HG03571 (cell line): ENCODE results near the gene CDH4.
"Not testable (repeated sequence)": the region's sequence is repeated elsewhere in the genome, so short reads cannot be mapped to it uniquely, and the experiment has no call there.

Experiments used
- ATAC-seq: cut with Tn5 transposase; IDR thresholded peaks from one replicate; pipeline ENCODE4 v1.9.1; 2021; ENCODE audit not compliant: unreplicated experiment

CDH4 gene

GRCh38 chr20:61939691-61940360 lies 687.8 kb downstream of the CDH4 start:
- ATAC-seq: no peak

GRCh38 chr20:61940491-61940890 lies 688.4 kb downstream of the CDH4 start:
- no peak for ATAC-seq

DNA sequence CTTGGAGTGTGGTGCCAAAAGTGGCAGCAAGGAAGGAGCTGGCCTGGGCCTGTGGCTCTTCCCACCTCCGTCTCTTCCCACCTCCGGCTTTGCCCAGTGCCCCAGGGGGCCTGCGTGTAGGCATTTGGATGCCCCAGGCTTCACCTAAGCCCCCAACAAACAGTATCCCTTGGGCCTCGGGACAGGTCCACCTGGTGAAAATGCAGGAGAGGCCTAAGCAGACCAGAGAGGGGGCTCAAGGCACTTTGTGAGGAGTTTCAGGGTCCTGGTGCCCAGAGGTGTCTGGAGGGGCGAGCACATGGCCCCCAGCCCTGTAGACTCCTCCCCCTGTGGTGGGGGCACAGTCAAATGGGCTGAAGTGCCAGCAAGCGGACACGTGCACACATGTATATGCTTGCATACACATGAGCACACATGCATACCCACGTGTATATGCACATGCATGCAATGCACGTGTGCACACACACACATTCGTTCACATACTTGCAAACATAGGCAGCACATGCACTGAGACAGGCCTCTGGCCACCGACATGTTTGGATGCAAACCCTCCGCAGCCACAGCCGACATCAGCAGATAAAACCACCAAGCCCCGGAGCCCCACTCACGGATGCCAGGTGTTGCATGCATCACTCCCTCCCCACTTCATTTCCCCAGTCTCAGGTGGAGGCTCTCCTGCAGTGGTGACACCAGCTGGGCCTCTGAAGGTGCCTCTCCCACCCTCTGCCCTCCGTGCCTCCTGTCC lies 689.1 kb downstream of the CDH4 start:
- ATAC-seq: no peak

DNA sequence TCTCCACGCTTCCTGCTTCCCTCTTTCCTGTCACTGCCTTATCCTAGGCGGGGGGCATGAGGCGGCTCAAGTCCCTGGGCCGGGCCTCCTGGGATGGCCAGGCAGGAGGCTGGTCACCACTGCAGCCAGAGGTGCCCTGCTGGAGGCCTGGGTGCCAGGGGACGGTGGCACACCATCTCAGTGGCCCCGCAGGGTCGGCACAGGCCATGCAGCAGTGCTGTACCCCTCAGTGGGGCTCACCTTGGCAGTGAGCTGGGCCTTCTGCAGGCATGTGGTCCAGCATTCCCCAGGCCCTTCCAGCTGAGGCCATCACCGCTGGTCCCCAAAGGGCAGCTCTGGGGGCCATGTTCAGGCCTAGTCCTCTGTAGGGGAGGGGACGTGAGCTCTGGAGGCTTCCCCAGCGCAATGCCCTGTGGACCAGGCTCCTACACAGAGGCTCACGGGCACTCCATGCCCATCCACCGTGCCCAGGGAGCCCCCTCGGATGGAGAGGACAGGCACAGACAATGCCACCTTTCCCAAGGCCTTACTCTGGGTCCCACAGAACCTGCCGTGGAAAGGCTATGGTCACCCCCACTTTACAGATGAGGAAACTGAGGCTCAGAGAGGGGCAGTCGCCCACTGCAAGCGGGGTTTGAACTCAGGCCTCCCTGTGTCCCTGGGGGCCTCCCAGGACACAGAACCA lies 689.8 kb downstream of the CDH4 start:
- ATAC-seq: no peak

- no peak for ATAC-seq
These were observed 690.5 kb downstream of the CDH4 start for GRCh38 chr20:61942526-61942925.

DNA sequence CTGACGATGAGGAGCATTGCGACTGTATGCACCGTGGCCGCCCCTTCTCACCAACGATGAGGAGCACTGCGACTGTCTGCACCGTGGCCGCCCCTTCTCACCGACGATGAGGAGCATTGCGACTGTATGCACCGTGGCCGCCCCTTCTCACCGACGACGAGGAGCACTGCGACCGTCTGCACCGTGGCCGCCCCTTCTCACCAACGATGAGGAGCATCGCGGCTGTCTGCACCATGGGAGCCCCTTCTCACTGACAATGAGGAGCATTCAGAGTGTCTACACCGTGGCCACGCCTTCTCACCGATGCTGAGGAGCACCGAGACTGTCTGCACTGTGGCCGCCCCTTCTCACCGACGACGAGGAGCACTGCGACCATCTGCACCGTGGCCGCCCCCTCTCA lies 692.9 kb downstream of the CDH4 start:
- not testable (repeated sequence) for ATAC-seq

- not testable (repeated sequence) for ATAC-seq
These were observed 693.4 kb downstream of the CDH4 start for GRCh38 chr20:61945495-61945894.

GRCh38 chr20:61948056-61948455 lies 696.0 kb downstream of the CDH4 start:
- ATAC-seq: not testable (repeated sequence)

DNA sequence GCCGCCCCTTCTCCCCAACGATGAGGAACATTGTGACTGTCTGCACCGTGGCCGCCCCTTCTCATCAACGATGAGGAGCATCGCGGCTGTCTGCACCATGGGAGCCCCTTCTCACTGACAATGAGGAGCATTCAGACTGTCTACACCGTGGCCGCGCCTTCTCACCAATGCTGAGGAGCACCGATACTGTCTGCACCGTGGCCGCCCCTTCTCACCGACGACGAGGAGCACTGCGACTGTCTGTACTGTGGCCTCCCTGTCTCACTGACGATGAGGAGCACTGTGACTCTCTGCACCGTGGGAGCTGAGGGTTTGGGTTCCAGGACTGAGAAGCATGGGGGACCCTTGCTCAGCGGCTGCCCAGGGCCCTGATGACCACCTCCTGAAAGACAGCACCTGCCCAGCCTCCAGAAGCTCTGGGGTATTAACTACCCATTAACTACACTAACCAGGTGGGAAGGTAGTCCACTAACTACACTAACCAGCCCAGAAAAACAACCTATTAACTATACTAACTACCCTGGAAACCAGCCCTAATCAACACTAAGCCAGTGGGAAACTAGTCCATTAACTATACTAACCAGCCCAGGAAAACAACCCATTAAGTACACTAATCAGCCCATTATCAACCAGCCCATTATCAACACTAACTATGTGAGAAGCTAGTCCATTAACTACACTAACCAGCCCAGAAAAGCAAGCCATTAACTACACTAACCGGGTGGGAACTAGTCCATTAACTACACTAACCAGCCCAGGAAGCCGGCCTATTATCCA lies 696.7 kb downstream of the CDH4 start:
- no peak for ATAC-seq

- ATAC-seq: no peak
These were observed 697.3 kb downstream of the CDH4 start for GRCh38 chr20:61949363-61949713.

GRCh38 chr20:61949714-61950640 lies 697.9 kb downstream of the CDH4 start:
- ATAC-seq: no peak

GRCh38 chr20:61950641-61951071 lies 698.6 kb downstream of the CDH4 start:
- no peak for ATAC-seq

GRCh38 chr20:61951695-61952533 lies 699.9 kb downstream of the CDH4 start:
- no peak for ATAC-seq

DNA sequence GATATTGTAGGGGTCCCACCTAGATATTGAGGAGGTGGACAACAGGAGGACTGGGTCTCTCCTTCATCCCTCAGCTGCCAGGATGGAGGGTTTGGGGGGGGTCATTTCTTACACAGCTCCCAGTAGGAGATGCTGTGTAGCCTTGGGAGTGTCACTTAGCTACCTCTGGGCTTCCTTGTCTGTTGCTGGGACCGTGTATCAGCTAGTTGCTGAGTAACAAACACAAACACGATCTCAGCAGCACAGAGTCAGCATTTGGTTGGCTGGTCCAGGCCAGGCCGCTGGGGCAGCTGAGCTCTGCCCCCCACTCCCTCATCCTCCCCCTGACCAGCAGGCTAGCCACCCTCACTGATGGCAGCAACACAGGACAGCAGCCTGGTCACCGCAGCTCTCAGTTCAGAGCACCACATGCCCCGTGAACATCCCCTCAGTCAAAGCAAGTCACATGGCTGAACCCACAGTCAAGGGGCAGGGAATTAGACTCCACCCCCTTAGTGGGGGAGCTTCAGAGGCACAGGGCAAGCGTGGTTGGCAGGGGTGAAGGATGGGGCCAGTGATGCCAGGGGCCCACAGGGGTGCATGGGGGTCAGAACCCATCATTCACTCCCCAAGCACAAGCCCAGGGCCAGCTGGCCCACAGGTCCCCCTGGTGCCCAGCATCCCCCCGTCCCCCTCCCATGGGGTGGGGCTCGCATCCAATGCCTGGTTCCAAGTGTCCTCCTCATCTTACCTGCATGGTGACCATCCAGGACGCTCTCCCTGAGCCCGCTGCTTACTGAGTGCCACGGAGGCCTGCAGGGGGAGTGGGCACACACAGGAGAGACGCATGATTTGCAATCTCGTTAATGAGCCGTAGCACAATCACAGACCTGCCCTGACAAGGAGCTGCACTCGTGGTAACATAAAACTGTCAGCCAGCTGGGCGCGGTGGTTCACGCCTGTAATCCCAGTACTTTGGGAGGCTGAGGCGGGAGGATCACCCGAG lies 701.3 kb downstream of the CDH4 start:
- no peak for ATAC-seq

GRCh38 chr20:61954276-61955021 lies 702.4 kb downstream of the CDH4 start:
- ATAC-seq: no peak

DNA sequence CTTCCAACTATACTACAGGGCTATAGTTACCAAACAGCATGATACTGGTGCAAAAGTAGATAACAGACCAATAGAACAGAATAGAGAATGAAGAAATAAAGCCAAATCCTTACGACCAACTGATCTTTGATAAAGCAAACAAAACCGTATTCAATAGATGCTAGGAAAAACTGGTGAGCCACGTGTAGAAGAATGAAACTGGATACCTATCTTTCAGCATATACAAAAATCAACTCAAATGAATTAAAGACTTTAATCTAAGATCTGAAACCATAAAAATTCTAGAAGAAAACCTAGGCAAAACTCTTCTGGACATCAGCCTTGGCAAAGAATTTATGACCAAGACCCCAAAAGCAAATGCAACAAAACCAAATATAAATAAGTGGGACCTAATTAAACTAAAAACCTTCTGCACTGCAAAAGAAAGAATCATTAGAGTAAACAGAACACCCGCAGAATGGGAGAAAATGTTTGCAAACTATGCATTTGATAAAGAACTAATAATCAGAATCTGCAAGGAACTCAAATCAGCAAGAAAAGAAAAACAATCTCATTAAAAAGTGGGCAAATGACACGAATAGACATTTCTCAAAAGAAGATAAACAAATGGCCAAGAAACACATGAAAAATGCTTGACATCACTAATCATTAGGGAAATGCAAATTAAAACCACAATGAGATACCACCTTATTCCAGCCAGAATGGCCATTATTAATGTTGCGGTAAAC lies 703.8 kb downstream of the CDH4 start:
- ATAC-seq: no peak
